AML-193 (cell line): ENCODE results near the gene PIP5K1B.

ENCODE experiments used
- DNase-seq, 2 experiments: peaks; one replicate each; lab custom pipeline; 2025; lab: John Stamatoyannopoulos, UW

PIP5K1B gene

GRCh38 chr9:68707801-68708488 lies 2.9 kb downstream of the PIP5K1B start:
- DNase-seq = no peak

GRCh38 chr9:68708513-68708912 lies 3.5 kb downstream of the PIP5K1B start:
- DNase-seq = no peak

GRCh38 chr9:68709291-68710110 lies 4.5 kb downstream of the PIP5K1B start:
- no peak for DNase-seq

DNA sequence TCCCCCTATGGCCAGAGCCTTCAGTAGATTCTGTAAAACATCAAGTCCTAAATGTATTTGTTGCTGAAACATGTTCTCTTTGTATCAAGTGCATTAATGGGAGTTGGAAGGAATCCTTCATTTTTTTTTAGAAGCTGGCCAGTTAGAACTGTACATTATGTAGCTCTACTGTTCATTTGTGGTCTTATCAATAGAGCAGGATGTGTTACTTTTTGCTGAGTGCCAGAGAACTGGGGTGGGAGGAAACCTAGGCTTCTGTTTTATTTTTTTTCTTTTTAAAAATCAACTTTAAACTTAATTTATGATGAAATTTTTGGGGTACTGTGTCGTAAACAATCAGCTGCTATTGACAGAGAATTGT lies 5.1 kb downstream of the PIP5K1B start:
- DNase-seq = no peak

DNA sequence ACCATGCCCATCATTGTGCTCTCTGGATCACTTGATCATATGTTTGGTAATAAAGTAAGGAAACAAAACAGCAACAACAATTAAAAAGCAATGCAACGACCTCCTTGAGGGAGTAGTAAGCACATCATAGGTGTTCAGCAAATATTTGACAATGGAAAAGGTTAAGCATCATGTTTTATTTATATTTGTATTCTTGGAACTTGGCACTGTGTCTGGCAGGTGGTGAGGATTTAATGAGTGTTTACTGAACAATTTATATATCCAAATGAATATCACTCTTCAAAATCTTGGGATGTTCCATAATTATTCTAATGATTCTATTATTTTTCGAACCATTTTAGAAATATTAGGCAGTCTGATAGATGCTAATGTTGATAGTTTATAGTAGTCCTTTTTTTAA lies 6.2 kb downstream of the PIP5K1B start:
- no peak for DNase-seq

- DNase-seq = no peak
These were observed 6.9 kb downstream of the PIP5K1B start for GRCh38 chr9:68711932-68712331.

DNA sequence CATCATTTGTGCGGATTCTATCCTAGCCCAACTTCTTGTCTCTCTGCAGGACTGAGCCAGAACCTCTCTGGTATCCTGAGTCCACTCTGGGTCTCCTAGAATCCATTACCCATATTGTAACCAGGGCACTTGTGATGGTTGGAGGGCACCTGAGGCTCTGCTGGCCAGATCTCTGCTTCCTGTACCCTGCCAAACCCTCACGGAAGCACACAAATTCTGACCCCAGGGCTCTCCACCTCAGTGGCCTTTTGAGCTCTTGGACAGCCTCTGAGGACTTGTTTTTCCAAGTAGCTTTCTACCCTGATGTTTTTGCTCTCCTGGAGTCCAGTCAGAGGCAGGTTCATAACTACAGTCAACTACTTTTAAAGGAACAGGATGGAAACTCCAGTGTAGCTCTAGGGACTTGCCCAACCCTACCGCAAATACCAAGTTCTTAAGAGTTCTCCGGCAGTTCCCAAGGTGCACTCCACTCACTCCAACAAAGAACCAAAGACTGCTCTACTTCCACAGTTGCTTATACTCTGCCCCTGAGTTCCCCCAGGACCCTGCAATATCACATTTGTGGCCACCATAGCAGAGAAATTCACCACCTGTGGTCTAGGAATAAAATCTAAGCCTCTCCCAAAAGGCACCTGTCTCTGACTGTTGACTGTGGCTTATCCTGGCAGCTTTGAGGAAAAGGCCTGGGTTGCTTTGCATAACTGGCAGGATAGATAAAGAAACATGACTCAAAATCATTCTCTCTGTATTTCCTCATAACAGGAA lies 9.6 kb downstream of the PIP5K1B start:
- DNase-seq = no peak

DNA sequence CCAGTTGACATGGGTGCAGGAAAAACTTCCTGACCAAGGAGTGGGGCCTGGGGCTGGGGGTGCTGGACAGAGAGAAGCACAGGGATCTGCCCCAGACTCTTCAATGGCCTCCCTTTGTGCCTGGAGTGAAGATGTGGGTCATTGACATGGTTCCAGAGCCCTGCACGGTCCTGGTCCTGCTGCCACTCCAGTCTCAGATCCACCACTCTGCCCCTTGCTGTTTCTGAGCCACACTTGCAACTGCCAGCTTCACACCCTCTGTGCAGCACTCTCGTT lies 10.1 kb downstream of the PIP5K1B start:
- no peak for DNase-seq

DNA sequence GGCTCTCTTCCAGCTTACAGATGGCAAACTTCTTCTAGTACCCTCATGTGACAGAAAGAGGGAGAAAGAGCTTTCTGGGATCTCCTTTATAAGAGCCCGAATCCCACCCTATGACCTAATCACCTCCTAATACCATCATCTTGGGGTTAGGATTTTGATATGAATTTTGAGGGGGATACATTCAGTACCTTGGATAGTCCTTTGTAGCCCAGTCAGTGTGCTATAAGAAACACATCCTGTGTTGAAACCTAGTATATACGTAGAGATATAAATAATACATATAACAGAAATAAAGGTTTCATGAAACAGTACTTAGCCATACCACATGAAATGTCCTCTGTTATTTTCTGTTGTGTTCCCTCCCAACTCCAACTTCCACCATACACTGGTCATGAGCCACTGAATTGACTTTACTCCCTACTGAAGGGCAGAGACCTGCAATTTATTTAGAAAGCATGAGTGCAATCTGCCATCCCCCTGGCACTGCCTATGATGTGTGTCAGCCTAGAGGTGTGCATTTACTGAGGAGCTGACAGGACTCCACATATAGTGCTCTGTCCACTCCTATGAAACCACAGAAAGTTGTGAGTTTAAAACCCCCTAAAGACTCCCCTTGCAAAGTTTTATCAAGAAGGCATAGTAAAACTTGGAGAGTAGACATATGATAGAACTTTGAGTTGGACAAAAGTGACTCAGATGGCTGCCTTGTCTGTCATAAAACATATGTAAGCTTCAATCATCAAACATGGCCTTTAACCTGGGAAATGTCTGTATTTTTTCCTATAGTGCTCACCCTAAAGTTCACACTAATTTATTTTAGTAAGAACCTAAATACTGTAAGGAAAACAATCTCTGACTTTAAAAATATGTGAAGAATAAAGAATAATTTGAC lies 12.8 kb downstream of the PIP5K1B start:
- DNase-seq = no peak

GRCh38 chr9:68719847-68720246 lies 14.8 kb downstream of the PIP5K1B start:
- DNase-seq = no peak

- no peak for DNase-seq
These were observed 15.7 kb downstream of the PIP5K1B start for GRCh38 chr9:68720656-68721313.

DNA sequence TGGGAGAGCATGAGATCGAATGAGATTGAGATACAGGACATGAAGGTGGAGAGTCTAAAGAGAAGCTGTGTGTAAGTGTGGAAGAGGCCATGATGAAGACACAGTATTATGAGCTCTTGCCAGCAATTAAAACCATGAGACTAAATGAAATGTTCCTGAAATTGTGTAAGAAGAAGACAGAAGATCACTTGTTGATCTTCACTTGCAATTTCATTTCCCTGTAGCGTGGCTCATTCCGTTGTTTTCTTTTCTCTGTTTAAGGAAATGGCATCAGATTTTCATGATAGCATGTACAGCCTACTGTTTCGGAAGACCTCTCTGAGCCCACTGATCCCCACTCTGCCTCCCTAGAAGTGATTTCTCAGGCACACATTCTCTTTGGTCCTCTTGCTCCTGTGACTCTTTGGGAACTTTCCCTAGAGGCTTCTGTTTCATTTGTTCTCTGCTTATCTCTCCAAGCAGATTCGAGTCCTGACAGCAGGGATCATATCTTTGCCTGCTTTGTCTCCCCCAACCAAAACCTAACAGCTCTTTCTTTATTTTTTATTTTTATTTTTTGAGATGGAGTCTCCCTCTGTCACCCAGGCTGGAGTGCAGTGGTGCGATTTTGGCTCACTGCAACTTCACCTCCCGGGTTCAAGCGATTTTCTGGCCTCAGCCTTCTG lies 16.8 kb downstream of the PIP5K1B start:
- no peak for DNase-seq

DNA sequence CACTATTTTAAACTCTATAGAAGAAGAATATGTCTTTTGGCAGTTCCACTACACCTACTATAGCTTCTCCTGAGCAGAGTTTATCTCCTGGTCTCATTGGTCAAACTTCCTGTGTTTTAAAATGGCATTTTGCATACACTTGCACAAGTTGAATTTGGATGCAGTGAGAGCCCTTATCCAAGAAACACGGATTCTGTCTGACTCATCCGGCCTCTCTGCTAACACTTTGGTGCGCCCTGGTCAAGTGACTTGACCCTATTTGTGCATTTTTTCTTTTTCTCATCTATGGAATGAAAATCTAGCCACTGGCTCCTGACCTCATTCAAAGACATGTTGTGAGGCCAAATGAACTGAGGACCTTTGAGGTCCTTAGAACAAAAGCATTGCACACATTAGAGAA lies 20.0 kb downstream of the PIP5K1B start:
- no peak for DNase-seq

DNA sequence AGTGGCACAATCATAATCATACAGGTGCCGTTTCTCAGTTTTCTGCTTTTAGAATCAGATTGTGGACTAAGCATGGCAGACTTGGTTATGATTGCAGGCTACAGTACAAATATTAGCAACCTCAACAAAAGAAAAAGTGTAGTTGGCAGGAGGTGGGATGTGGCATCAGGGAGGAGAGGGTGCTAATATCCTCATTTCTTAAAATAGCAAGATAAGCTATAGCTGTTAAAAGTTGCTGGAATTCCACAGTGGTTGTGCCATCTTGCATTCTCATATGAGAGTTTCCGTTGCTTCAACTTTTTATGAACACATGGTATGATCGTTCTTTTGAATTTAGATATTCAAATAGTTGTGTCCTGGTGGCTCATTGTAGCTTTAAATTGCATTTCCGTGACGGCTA lies 21.4 kb downstream of the PIP5K1B start:
- no peak for DNase-seq

- DNase-seq = no peak
These were observed 22.6 kb downstream of the PIP5K1B start for GRCh38 chr9:68727636-68728035.

DNA sequence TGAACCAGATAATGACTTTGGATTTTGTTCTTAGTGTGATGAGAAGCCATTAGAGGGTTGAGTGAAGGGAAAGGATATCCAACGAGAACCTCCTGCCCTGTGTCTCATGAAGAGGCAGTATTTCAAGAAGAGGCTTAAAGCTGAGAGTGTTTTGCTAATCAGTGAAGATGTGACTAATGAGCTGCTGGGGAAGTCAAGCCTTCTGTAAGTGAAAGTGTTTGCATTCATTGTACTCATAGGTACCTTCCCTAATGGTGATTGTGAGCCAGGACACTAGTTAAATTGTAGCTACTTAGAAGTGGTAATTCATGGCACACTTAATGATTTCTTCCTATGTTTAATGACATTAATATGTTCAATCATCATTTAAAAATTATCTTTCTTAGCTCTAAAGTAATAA lies 23.7 kb downstream of the PIP5K1B start:
- DNase-seq = no peak

DNA sequence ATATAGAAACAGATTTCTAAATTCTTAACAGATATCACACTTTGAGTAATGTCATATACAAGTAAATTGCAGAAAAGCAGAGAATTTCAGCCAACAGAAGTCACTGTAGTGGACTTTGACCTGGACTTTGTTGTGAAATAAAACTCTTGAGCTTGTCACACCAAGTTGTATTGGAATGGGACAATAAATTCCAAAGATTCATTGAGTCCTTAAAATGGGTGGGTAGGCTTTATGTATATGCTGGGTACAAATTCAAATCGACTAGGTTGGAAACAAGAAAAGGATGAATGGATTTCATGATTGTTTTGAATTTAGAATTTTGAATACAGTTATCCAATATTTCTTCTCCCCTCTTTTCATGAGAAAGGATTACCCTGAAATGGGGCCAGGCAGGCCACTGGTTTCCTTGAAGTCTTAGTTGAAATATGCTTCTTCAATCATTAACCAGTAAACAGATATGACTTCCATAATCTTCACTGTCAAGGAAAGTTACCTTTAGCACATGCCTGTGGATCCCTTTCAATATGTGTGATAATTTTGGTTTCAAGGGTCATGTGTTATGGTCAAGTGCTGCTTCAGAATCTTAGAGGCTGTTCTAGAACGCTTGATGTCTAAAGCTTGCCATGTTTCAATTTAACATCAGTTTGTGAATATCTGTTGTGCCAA lies 25.7 kb downstream of the PIP5K1B start:
- DNase-seq = no peak

DNA sequence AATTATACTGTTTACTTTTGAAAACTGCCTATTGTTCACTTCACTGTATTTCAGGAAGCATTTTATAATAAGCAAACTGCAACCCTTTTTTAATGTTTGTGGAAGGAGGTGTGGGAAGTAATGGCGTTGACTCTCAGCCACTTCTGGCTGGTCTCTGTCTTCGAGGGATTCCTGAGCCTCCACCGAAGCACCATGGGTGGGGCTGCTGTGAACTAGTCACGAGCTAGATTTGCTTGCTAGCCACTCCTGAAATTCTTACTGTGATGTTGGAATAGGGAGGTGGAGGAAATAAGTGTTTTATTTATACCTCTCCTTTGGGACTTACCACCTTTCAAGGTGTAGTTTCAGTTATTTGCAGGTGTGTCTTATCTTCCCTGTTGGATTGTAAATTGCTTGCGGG lies 26.8 kb downstream of the PIP5K1B start:
- no peak for DNase-seq

DNA sequence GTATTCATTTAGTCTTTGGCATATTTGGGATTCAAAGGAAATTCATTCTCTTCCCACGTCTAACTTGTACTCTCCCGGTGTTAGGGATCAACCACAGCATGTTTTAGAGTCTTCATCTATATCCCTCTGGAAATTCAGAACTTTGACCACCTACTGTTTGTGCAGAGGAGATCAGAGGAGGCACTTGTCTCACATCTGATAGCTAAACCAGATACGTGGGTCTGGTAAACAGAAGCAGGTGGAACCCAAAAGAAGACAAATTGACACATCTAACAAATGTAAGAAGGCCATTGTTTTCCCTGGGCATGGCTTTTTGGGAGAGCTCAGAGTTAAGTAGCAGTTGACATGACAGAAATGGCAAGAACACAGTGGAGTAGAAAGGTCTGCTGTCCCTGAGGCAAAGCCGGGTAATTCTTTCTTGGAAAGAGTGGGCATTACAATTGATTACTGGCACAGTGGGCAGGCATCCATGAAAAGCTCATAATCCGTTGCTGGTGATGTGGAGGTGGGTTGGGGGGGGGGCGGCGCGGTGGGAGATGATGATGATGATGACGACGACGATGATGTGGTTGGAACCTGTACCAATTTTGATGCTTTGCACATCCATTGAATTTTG lies 27.5 kb downstream of the PIP5K1B start:
- no peak for DNase-seq

DNA sequence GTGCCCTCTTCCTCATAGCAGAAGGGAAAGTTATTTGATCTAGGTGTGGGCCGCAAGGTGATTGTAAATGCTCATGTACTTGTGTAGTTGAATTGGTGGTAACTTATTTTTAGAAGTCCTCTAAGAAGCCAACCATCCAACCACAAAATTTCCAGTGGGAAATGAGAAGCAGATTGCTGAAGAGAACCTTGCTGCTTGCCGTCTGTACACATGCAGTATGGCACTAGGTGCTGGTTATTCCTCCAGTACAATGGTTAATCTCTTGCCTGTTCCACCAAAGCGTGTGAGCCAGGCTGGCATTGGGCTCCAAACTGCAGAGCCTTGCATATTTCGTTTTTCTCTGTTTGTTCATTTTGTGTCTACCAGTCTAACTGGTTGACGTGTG lies 28.0 kb downstream of the PIP5K1B start:
- no peak for DNase-seq
